Lower lobe of right lung (tissue), 2 donors: ENCODE results near the gene MYO1H. TPM values are rescaled to one million over a fixed set of nuclear protein-coding genes. Genes with fewer than 3 reads are reported as not detected.

Experiments used
- ATAC-seq, 2 donors: fragments of 200-7000 bp; cut with Tn5 transposase; one replicate each; pipeline ENCODE4 v1.9.1; 2020 to 2022; ENCODE audit warnings: mild to moderate bottlenecking in 2 of 2, moderate library complexity in 2 of 2
- DNase-seq: peaks from one replicate; pipeline ENCODE4 v3.0.0-alpha.2; 2020
- H3K27ac ChIP-seq: fragments of 200-600 bp; one replicate; pipeline ENCODE4 v1.8.0; 2022
- H3K27me3 ChIP-seq: fragments of 200-600 bp; one replicate; pipeline ENCODE4 v1.8.0; 2022; ENCODE audit warnings: low read depth
- H3K36me3 ChIP-seq: fragments of 200-600 bp; one replicate; pipeline ENCODE4 v1.8.0; 2022; ENCODE audit warnings: mild to moderate bottlenecking
- H3K4me1 ChIP-seq: fragments of 200-600 bp; one replicate; pipeline ENCODE4 v1.8.0; 2022
- H3K4me3 ChIP-seq: fragments of 200-600 bp; one replicate; pipeline ENCODE4 v1.8.0; 2022; ENCODE audit warnings: mild to moderate bottlenecking
- H3K9me3 ChIP-seq: fragments of 200-600 bp; one replicate; pipeline ENCODE4 v1.8.0; 2022
- intact Hi-C: fragments of 100-400 bp; cut with DNase I; formaldehyde crosslinking; loops from one replicate; pipeline ENCODE4 v1.11.0; 2022
- total RNA-seq: library from RNA; stranded (reverse); fragmentation: NEBNext Ultra II Directional; extraction: Animal tissue kit (Norgen Biotek cat#: 25700); gene quantifications from one replicate; pipeline ENCODE4 v1.2.1, GENCODE V29; 2021
- TF ChIP-seq, protein P1 (sequence below): fragments of 200-600 bp; IDR thresholded peaks from one replicate; pipeline ENCODE4 v1.8.0; 2022; ENCODE audit warnings: antibody characterized with exemption, mild to moderate bottlenecking
- donor health status: DM: no; HTN: yes; CAD: no; lungs with severe emphysema.

The MYO1H gene
- total RNA-seq, 1 donor from 2014 or later = 0.30 TPM

DNA sequence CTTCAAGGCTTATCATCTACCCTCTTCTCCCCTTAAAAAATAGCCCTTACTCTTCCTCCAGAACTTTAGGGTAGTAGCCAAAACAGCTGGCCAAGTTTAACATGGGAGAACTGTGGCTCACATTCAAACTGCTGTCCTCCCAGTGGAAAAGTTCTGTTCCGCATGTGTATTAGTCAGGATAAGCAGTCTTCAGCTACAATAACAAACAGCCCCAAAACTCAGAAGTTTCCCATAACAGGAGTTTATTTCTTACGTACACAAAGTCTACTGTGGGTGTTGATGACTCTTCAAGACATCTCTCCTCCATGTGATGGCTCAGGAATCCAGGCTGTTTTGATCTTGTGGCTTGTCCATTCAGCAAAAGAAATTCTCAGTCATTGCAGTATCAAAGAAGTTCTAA lies 35.5 kb downstream of the MYO1H start:
- DNase-seq = no peak
- Histone ChIP-seq H3K4me1 (peaks cover 10% of the 10 kb centered on the region), H3K36me3 (no peaks in the 10 kb centered on the region), H3K27me3 (no peaks in the 10 kb centered on the region), H3K27ac (no peak overlapping the region), H3K4me3 (no peak overlapping the region), H3K9me3 (no peaks in the 10 kb centered on the region)
- TF ChIP-seq, protein P1, sequence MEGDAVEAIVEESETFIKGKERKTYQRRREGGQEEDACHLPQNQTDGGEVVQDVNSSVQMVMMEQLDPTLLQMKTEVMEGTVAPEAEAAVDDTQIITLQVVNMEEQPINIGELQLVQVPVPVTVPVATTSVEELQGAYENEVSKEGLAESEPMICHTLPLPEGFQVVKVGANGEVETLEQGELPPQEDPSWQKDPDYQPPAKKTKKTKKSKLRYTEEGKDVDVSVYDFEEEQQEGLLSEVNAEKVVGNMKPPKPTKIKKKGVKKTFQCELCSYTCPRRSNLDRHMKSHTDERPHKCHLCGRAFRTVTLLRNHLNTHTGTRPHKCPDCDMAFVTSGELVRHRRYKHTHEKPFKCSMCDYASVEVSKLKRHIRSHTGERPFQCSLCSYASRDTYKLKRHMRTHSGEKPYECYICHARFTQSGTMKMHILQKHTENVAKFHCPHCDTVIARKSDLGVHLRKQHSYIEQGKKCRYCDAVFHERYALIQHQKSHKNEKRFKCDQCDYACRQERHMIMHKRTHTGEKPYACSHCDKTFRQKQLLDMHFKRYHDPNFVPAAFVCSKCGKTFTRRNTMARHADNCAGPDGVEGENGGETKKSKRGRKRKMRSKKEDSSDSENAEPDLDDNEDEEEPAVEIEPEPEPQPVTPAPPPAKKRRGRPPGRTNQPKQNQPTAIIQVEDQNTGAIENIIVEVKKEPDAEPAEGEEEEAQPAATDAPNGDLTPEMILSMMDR = no peak
- ATAC-seq = no peak
- intact Hi-C loops = no loop called here

DNA sequence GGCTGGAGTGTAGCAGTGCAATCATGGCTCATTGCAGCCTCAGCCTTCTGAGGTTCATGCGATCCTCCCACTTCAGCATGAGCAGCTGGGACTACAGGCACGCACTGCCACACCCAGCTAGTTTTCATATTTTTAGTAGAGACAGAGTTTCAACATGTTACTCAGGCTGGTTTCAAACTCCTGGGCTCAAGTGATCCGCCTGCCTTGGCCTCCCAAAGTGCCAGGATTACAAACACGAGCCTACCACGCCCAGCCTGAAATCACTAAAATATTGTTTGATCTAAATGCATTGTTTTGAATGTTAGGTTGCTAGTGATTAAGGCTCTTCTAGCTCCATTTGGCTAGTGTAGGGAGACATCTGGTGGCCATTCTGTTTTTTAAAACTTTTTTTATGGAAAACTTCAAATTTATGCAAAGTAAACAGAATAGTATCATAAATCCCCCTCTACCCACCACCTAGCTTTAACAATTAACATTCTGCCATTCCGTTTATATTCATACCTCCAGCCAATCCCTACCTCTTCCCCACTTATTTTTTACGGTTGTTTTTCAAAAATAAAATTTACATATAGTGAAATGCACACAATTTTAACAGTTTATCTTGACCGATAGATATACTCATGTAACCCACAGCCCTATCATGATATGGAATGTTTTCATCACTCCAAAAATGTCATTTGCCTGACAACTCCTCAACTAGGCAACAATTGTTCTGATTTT lies 37.8 kb downstream of the MYO1H start:
- peak; percentile 46 for DNase-seq
- Histone ChIP-seq H3K27me3 (no peaks in the 10 kb centered on the region), H3K4me1 (peaks cover 10% of the 10 kb centered on the region), H3K4me3 (no peak overlapping the region), H3K36me3 (no peaks in the 10 kb centered on the region), H3K9me3 (no peaks in the 10 kb centered on the region), H3K27ac (no peak overlapping the region)
- TF ChIP-seq, protein P1 = peak; percentile 38
- intact Hi-C loops = no loop called here
- peak; percentile 81 to 82 for ATAC-seq

DNA sequence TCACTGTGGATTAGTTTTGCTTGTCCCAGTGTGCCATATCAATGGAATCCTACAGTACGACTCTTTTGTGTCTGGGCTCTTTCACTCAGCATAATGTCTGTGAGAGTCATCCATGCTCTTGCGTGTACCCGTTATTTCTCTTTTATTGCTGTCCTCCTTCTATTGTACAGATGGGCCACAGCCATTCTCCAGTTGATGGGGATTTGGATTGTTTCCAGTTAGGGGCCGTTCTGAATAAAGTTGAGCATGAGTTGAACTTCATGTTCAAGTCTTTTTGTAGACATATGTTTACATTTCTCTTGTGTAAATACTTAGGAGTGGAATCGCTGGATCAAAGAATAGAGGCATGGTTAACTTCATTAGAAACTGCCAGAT lies 38.3 kb downstream of the MYO1H start:
- TF ChIP-seq, protein P1 = no peak
- Histone ChIP-seq H3K27me3 (no peaks in the 10 kb centered on the region), H3K4me1 (peaks cover 10% of the 10 kb centered on the region), H3K9me3 (no peaks in the 10 kb centered on the region), H3K36me3 (no peaks in the 10 kb centered on the region), H3K27ac (no peak overlapping the region), H3K4me3 (no peak overlapping the region)
- no peak for ATAC-seq
- DNase-seq = no peak
- intact Hi-C loops = no loop called here

DNA sequence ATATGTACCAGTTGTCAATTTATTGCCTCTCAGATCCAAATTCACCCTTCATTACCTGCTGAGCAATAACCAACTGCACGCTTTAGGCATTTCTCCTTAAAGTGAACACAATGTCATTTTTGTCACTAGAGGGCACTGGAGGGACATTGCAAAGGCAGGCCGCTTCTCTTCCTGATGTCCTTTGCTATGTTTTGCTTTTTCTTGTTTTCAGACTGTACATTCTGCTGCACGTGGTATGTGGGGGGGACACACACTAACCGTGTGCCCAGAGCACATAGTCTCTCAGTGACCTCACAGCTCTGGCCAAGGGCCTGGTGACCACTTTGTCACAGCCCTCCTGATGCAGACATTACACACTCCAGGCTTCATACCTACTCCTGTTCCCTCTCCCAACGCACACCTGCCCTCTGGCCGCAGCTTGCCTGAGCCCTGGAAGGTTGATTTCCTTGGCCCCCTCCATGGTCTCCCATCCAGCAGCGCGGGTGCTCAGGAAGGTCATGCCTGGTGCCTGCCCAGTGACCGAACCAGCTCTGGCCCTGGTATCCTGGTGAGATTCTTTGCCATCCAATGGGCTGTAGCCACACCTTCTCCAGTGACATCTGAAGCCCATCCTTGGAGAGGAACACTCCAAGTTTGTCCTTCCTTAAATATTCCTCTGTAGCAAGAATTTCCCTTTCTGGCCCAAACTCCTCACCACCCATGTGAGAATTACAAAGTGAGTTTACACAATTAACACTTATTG lies 39.9 kb downstream of the MYO1H start:
- no peaks in the 10 kb centered on the region for H3K9me3 ChIP-seq
- ATAC-seq (peak; percentile 20 to 40), DNase-seq (no peak)
- intact Hi-C loops = no loop called here
- H3K27ac ChIP-seq = no peak overlapping the region
- TF ChIP-seq, protein P1 = peak; percentile 53
- no peak overlapping the region for H3K4me3 ChIP-seq
- H3K4me1 ChIP-seq = peaks cover 10% of the 10 kb centered on the region
- H3K36me3 ChIP-seq = no peaks in the 10 kb centered on the region
- no peaks in the 10 kb centered on the region for H3K27me3 ChIP-seq

DNA sequence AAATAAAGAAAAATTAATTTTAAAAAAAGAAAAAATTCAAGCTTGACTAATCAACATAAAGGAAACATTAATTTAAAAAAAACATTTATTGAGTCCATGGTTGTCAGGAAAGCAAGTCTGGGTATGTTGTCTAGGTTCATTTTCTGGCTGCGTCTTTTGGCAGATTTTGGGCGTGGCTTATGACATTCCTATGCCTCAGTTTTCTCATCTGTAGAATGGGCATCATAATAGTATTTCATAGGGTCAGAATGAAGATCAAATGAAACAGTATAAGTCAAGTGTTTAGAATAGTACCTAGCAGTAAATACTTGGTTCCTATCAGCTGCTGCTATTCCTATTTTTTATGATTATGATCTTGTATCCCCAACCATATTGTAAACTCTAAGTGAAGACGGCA lies 40.5 kb downstream of the MYO1H start:
- H3K27ac ChIP-seq = no peak overlapping the region
- ATAC-seq (no peak), DNase-seq (no peak)
- no peaks in the 10 kb centered on the region for H3K27me3 ChIP-seq
- no peaks in the 10 kb centered on the region for H3K36me3 ChIP-seq
- TF ChIP-seq, protein P1 = no peak
- H3K9me3 ChIP-seq = no peaks in the 10 kb centered on the region
- intact Hi-C loops = no loop called here
- peaks cover 10% of the 10 kb centered on the region for H3K4me1 ChIP-seq
- no peak overlapping the region for H3K4me3 ChIP-seq
